Kidney (tissue), 14 donors: ENCODE measurements around the gene GNPAT. TPM values are rescaled to one million over a fixed set of nuclear protein-coding genes. Genes with fewer than 3 reads are reported as not detected.
A peak's percentile ranks its signal among the peaks of the same experiment; 100 is the strongest.

Experiments
- DNase-seq, 5 donors: peaks; one replicate each; pipeline ENCODE4 v3.0.0-alpha.2; 2013 to 2020
- FAIRE-seq: peaks from 2 replicates; lab custom pipeline; 2012; peaks lifted over from hg19 to GRCh38; lab: Jason Lieb, UNC
- H3K27ac ChIP-seq, 2 donors: one replicate each; pipeline ENCODE4 v1.7.0; 2013; ENCODE audit warnings: low read depth in 2 of 2, low read length in 2 of 2, inconsistent platforms in 1 of 2
- H3K27me3 ChIP-seq: one replicate; pipeline ENCODE4 v1.7.1; 2013; ENCODE audit warnings: low read length, inconsistent platforms; ENCODE audit not compliant: control insufficient read depth, insufficient read depth
- H3K36me3 ChIP-seq, 3 donors: one replicate each; pipeline versions ENCODE4 v1.7.0 to v1.7.1; 2013; ENCODE audit warnings: low read length in 3 of 3, control low read depth in 1 of 3, inconsistent platforms in 1 of 3; ENCODE audit not compliant: insufficient read depth in 3 of 3, control insufficient read depth in 2 of 3
- H3K4me1 ChIP-seq, 3 donors: one replicate each; pipeline versions ENCODE4 v1.7.0 to v1.7.1; 2013; ENCODE audit warnings: low read length in 3 of 3, inconsistent platforms in 1 of 3, low read depth in 1 of 3; ENCODE audit not compliant: control insufficient read depth in 2 of 3, insufficient read depth in 2 of 3
- H3K4me3 ChIP-seq, 3 donors: one replicate each; pipeline versions ENCODE4 v1.7.0 to v1.8.1; 2013; ENCODE audit warnings: low read length in 3 of 3, control low read depth in 1 of 3, inconsistent platforms in 1 of 3
- H3K9ac ChIP-seq, 3 donors: one replicate each; pipeline versions ENCODE4 v1.7.0 to v1.7.1; 2013; ENCODE audit warnings: low read length in 3 of 3, control low read depth in 1 of 3, inconsistent platforms in 1 of 3
- H3K9me3 ChIP-seq, 3 donors: one replicate each; pipeline versions ENCODE4 v1.7.0 to v1.7.1; 2013; ENCODE audit warnings: low read length in 3 of 3, control low read depth in 1 of 3, inconsistent platforms in 1 of 3; ENCODE audit not compliant: control insufficient read depth in 2 of 3, insufficient read depth in 1 of 3
- CTCF ChIP-seq: IDR thresholded peaks from 3 replicates; pipeline ENCODE4 v1.5.1; 2012; ENCODE audit warnings: mild to moderate bottlenecking, moderate library complexity, borderline replicate concordance; ENCODE audit not compliant: insufficient read depth; ENCODE audit errors: extremely low read depth
- intact Hi-C: fragments of 100-400 bp; cut with DNase I; formaldehyde crosslinking; loops from one replicate; pipeline ENCODE4 v1.11.1; 2022
- polyA plus RNA-seq: library from polyadenylated mRNA; stranded (reverse); fragments of 350-450 nt; fragmentation: Illumina TruSeq; extraction: RNeasy Lipid Tissue Mini Kit (QIAGEN cat#74804); gene quantifications from one replicate; pipeline ENCODE4 v1.2.3, GENCODE V29; 2014; ENCODE audit warnings: low read depth, low replicate concordance; ENCODE audit not compliant: insufficient read depth
- total RNA-seq: library from RNA; stranded (reverse); fragmentation: NEBNext Ultra II Directional; extraction: Animal tissue kit (Norgen Biotek cat#: 25700); gene quantifications from one replicate; pipeline ENCODE4 v1.2.1, GENCODE V29; 2021
- donor health status: control.
- donor health status: control.
- donor health status: control.
- donor health status: control.
- donor health status: control.
- donor health status: DM: yes; HTN: yes; CAD: no.
- donor health status: Normal renal cell carcinoma (clear cell type).

GNPAT gene
- total and polyA plus RNA-seq, 2 donors from 2014 or later = 31.2 to 33.7 TPM

- Histone ChIP-seq H3K27ac (no peak overlapping the region), H3K4me3 (no peak overlapping the region), H3K9me3 (no peaks in the 10 kb centered on the region), H3K36me3 (no peaks in the 10 kb centered on the region), H3K27me3 (no peaks in the 10 kb centered on the region), H3K9ac (no peak overlapping the region), H3K4me1 (no peaks in the 10 kb centered on the region)
- FAIRE-seq (no peak), DNase-seq (no peak)
- intact Hi-C loops = no loop called here
- no peak for TF ChIP-seq CTCF
These were observed 71.4 kb downstream of the GNPAT start for GRCh38 chr1:231312432-231312788.

GRCh38 chr1:231313661-231314060, 72.6 kb downstream of the GNPAT start:
- Histone ChIP-seq H3K9me3 (no peaks in the 10 kb centered on the region), H3K4me3 (no peak overlapping the region), H3K36me3 (no peaks in the 10 kb centered on the region), H3K27ac (no peak overlapping the region), H3K9ac (no peak overlapping the region), H3K27me3 (no peaks in the 10 kb centered on the region), H3K4me1 (no peaks in the 10 kb centered on the region)
- no peak for TF ChIP-seq CTCF
- FAIRE-seq = no peak
- no peak for DNase-seq
- intact Hi-C loops = no loop called here

GRCh38 chr1:231315887-231316286, 74.9 kb downstream of the GNPAT start:
- FAIRE-seq = no peak

More at GRCh38 chr1:231315887-231316286, 74.9 kb downstream of the GNPAT start:
- TF ChIP-seq CTCF = peak; percentile 45
- intact Hi-C loops = no loop called here
- H3K4me1 ChIP-seq = no peaks in the 10 kb centered on the region
- DNase-seq = peak in 1 of 5 donors; percentile 17
- no peak overlapping the region for H3K27ac ChIP-seq
- no peaks in the 10 kb centered on the region for H3K36me3 ChIP-seq
- no peak overlapping the region for H3K9ac ChIP-seq
- no peaks in the 10 kb centered on the region for H3K9me3 ChIP-seq
- H3K4me3 ChIP-seq = no peak overlapping the region
- H3K27me3 ChIP-seq = no peaks in the 10 kb centered on the region
